HG02571 (cell line): ENCODE data around the gene PAK3.

Source experiments
- ATAC-seq: cut with Tn5 transposase; IDR thresholded peaks from one replicate; pipeline ENCODE4 v1.9.1; 2021; ENCODE audit warnings: mild to moderate bottlenecking, moderate library complexity; ENCODE audit not compliant: unreplicated experiment

The PAK3 gene

GRCh38 chrX:111095974-111096895, at the start of gene PAK3:
TSS of gene PAK3 (plus strand) at chrX:111096191. CDS start at chrX:111123104, 26,913 bp downstream.
- no peak for ATAC-seq

GRCh38 chrX:111047575-111047974, 48.4 kb upstream of the PAK3 start:
- no peak for ATAC-seq

- no peak for ATAC-seq
These were observed 43.5 kb upstream of the PAK3 start for GRCh38 chrX:111052478-111052877.

GRCh38 chrX:111071542-111072277, 24.3 kb upstream of the PAK3 start:
- no peak for ATAC-seq

GRCh38 chrX:111083081-111083480, 12.9 kb upstream of the PAK3 start:
- no peak for ATAC-seq

- no peak for ATAC-seq
These were observed 9.4 kb upstream of the PAK3 start for GRCh38 chrX:111086591-111087006.

GRCh38 chrX:111088628-111089027, 7.4 kb upstream of the PAK3 start:
- no peak for ATAC-seq

GRCh38 chrX:111090458-111090857, 5.5 kb upstream of the PAK3 start:
- ATAC-seq = no peak

- ATAC-seq = peak; percentile 47
These were observed 2.9 kb downstream of the PAK3 start for GRCh38 chrX:111098874-111099273.

- peak; percentile 48 for ATAC-seq
These were observed 4.2 kb downstream of the PAK3 start for GRCh38 chrX:111100191-111100590.

GRCh38 chrX:111101580-111101979, 5.6 kb downstream of the PAK3 start:
- ATAC-seq = no peak

GRCh38 chrX:111102636-111103035, 6.6 kb downstream of the PAK3 start:
- no peak for ATAC-seq

GRCh38 chrX:111103246-111103645, 7.3 kb downstream of the PAK3 start:
- no peak for ATAC-seq

GRCh38 chrX:111110098-111110775, 14.2 kb downstream of the PAK3 start:
- no peak for ATAC-seq

- no peak for ATAC-seq
These were observed 18.8 kb downstream of the PAK3 start for GRCh38 chrX:111114806-111115205.

- no peak for ATAC-seq
These were observed 20.7 kb downstream of the PAK3 start for GRCh38 chrX:111116666-111117065.

- no peak for ATAC-seq
These were observed 23.4 kb downstream of the PAK3 start for GRCh38 chrX:111119341-111119740.

- ATAC-seq = no peak
These were observed 27.1 kb downstream of the PAK3 start for GRCh38 chrX:111123125-111123524.

- ATAC-seq = no peak
These were observed 27.7 kb downstream of the PAK3 start for GRCh38 chrX:111123606-111124179.

GRCh38 chrX:111124418-111124817, 28.4 kb downstream of the PAK3 start:
- no peak for ATAC-seq

- no peak for ATAC-seq
These were observed 31.0 kb downstream of the PAK3 start for GRCh38 chrX:111127038-111127437.
